Measurements from ENCODE around the gene A1BG.

DNA sequence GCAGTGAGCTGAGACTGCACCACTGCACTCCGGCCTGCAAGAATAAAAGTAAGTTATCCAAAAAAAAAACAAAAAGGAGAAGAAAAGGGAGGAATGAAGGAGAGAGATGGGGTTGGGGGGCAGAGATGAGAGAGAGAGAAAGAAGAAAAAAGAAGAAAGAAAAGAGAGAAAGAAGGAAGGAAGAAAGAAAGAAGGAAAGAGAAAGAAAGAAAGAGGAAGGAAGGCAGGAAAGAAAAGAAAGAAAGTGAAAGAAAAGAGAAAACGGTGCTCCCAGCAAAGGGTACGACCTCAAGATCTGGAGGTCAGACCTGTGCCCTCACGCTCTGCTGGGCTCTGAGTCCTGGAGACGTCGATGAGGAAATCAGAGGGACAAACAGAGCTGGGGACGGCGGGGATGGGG lies 3.7 kb downstream of the A1BG start:
- TF ChIP-seq CTCF (conservative IDR thresholded peaks at IDR 0.05; ENCODE audit: low read length) (no peak), EZH2phosphoT487 (IDR thresholded peaks at IDR 0.05; ENCODE audit: borderline replicate concordance, low read depth, low read length) (no peak)

Measured in OCI-LY7 (cell line).